Natural killer cell (primary cell): ENCODE measurements around the gene ACOT11. TPM values are rescaled to one million over a fixed set of nuclear protein-coding genes. Genes with fewer than 3 reads are reported as not detected.

Experiments
- ATAC-seq, 3 donors: fragments of 150-1000 bp in 2 of 3; fragments of 200-7000 bp in 1 of 3; cut with Tn5 transposase; 1 replicate in 1 of 3; 2 replicates in 2 of 3; pipeline ENCODE4 v1.10.0; 2021; ENCODE audit warnings: mild to moderate bottlenecking in 2 of 3, moderate library complexity in 2 of 3
- DNase-seq, 2 donors: peaks; one replicate each; pipeline versions ENCODE4 v3.0.0 to v3.0.0-alpha.2; 2013 to 2021; ENCODE audit warnings: mixed read lengths in 1 of 2
- H3K27ac ChIP-seq: one replicate; pipeline ENCODE4 v1.5.1; 2013; ENCODE audit warnings: mild to moderate bottlenecking, low read length
- H3K27me3 ChIP-seq: one replicate; pipeline ENCODE4 v1.6.1; 2013; ENCODE audit warnings: low read length; ENCODE audit not compliant: control insufficient read depth, insufficient read depth
- H3K36me3 ChIP-seq: one replicate; pipeline ENCODE4 v1.6.1; 2013; ENCODE audit warnings: low read length; ENCODE audit not compliant: control insufficient read depth, insufficient read depth
- H3K4me1 ChIP-seq: one replicate; pipeline ENCODE4 v1.6.1; 2013; ENCODE audit warnings: low read length; ENCODE audit not compliant: control insufficient read depth, insufficient read depth
- H3K4me3 ChIP-seq: one replicate; pipeline ENCODE4 v1.5.1; 2013; ENCODE audit warnings: low read length
- H3K9me3 ChIP-seq: one replicate; pipeline ENCODE4 v1.6.1; 2013; ENCODE audit warnings: low read length; ENCODE audit not compliant: control insufficient read depth, insufficient read depth
- H3K27ac Mint-ChIP-seq, 2 donors: one replicate each; pipeline ENCODE4 v1.8.0; 2022; ENCODE audit warnings: mild to moderate bottlenecking in 2 of 2, mixed read lengths in 2 of 2, moderate library complexity in 1 of 2
- H3K27me3 Mint-ChIP-seq, 2 donors: one replicate each; pipeline ENCODE4 v1.8.0; 2022; ENCODE audit warnings: low read depth in 2 of 2, mixed read lengths in 2 of 2
- H3K36me3 Mint-ChIP-seq: one replicate; pipeline ENCODE4 v1.8.0; 2022; ENCODE audit warnings: mixed read lengths
- H3K4me1 Mint-ChIP-seq, 2 donors: one replicate each; pipeline ENCODE4 v1.8.0; 2022; ENCODE audit warnings: mixed read lengths in 2 of 2
- H3K4me3 Mint-ChIP-seq: one replicate; pipeline ENCODE4 v1.8.0; 2022; ENCODE audit warnings: mild to moderate bottlenecking, moderate library complexity, mixed read lengths
- H3K9me3 Mint-ChIP-seq, 2 donors: one replicate each; pipeline ENCODE4 v1.8.0; 2022; ENCODE audit warnings: mixed read lengths in 2 of 2
- WGBS: methylation state at CpG from one replicate; pipeline ENCODE4 v1.1.7; 2013; ENCODE audit warnings: missing lambda C conversion rate; ENCODE audit not compliant: insufficient coverage; 5-methylcytosine and 5-hydroxymethylcytosine counted together
- intact Hi-C: fragments of 100-400 bp; cut with micrococcal nuclease; formaldehyde crosslinking; loops from one replicate; pipeline ENCODE4 v1.14.2; 2022
- total RNA-seq, 4 donors: library from RNA; stranded (reverse); fragments of 120-200 nt in 1 of 4; gene quantifications; one replicate each; pipeline versions ENCODE4 v1.2.3 to v1.2.4, GENCODE V29; 2013 to 2022
- TF ChIP-seq, protein P1 (sequence below): fragments of 200-600 bp; IDR thresholded peaks from one replicate; pipeline ENCODE4 v1.8.0; 2022; ENCODE audit warnings: antibody characterized with exemption

The ACOT11 gene
- total RNA-seq, 3 donors from 2014 or later (not counting 1 experiment from before 2014, with no cell fraction given) = 0.61 to 1.2 (median 0.85) TPM

DNA sequence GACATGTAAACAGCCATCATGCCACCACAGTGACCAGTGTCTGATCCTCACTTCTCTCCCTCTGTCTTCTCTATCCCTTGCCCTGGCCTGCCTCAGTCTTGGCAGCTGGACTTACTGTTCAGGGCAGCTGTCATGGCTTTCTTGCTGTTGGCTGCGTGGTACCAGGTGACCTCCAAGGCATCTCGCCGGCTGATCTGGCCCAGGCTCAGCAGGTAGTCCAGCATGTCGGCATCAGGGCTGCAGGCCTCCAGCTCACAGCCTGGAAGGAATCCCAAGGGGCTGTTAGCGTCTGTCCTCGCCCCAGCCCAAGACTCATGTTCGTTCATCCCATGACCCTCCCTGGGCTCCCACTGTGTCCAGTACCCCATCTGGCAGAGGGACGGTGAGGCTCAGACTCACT lies 71.7 kb downstream of the ACOT11 start:
- TF ChIP-seq, protein P1, sequence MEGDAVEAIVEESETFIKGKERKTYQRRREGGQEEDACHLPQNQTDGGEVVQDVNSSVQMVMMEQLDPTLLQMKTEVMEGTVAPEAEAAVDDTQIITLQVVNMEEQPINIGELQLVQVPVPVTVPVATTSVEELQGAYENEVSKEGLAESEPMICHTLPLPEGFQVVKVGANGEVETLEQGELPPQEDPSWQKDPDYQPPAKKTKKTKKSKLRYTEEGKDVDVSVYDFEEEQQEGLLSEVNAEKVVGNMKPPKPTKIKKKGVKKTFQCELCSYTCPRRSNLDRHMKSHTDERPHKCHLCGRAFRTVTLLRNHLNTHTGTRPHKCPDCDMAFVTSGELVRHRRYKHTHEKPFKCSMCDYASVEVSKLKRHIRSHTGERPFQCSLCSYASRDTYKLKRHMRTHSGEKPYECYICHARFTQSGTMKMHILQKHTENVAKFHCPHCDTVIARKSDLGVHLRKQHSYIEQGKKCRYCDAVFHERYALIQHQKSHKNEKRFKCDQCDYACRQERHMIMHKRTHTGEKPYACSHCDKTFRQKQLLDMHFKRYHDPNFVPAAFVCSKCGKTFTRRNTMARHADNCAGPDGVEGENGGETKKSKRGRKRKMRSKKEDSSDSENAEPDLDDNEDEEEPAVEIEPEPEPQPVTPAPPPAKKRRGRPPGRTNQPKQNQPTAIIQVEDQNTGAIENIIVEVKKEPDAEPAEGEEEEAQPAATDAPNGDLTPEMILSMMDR = no peak
- ATAC-seq (no peak), DNase-seq (no peak)
- Mint-ChIP-seq H3K36me3 (no peaks in the 10 kb centered on the region), H3K4me1 (no peaks in the 10 kb centered on the region), H3K9me3 (no peaks in the 10 kb centered on the region), H3K27ac (no peak overlapping the region), H3K27me3 (peaks cover 5 to 8% of the 10 kb centered on the region in 2 donors), H3K4me3 (no peak overlapping the region)
- H3K4me3 ChIP-seq = no peak overlapping the region
- intact Hi-C loops = no loop called here
- WGBS = 85% methylated on average over 8 of the region's 8 CpGs
- no peak overlapping the region for H3K27ac ChIP-seq
- H3K27me3 ChIP-seq = no peaks in the 10 kb centered on the region
- no peaks in the 10 kb centered on the region for H3K9me3 ChIP-seq
- H3K4me1 ChIP-seq = no peaks in the 10 kb centered on the region
- H3K36me3 ChIP-seq = no peaks in the 10 kb centered on the region

DNA sequence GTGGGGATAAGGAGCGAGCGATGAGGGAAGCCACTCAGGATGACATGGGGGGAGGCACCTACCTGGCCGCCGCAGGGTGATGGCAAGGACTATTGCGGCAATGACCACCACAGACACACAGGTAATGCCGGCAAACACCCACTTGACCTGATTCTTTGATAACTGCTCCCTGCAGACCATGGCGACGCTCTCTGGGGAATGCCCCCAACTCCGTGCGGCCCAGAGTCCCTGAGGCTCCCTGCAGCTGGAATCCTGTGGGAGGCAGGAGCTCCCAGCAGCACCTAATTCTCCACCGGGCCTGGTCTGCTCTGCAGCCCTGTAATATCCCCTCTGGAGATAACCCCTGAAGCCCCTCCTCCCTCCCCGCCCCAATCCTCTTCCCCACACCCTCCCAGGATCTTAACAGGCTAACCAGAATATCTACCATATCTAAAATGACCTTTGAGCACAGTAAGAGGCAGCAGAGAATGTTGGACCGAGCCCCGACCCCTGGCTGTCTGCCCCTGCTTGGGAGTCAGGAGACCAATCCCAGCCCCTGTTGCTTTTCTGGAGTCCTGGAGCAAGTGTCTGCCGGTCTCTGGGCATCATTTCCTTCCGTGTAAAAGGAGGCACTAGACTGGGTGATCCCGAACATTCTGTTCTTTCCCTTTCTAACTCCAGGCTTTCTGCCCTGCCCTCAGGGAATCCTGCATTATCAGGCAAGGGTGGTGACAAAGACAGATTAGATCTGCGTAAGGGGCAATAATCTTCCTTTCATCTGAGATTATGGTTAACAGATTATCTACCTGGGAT lies 75.4 kb downstream of the ACOT11 start, which contains the start of gene FAM151A:
Gene FAM151A (minus strand): TSS at position 310 of the 792 bp plus-strand sequence. CDS start 130 bp downstream, at position 180.
- Histone ChIP-seq H3K36me3 (no peaks in the 10 kb centered on the region), H3K27ac (no peak within 1 kb of the TSS), H3K4me1 (no peaks in the 10 kb centered on the region), H3K4me3 (no peak within 1 kb of the TSS), H3K9me3 (no peaks in the 10 kb centered on the region), H3K27me3 (no peaks in the 10 kb centered on the region)
- no peak within 1 kb of the TSS for H3K4me3 Mint-ChIP-seq
- intact Hi-C loops = no loop called here
- no peak for DNase-seq
- H3K9me3 Mint-ChIP-seq = no peaks in the 10 kb centered on the region
- TF ChIP-seq, protein P1 = no peak
- ATAC-seq = no peak
- WGBS = 90% methylated on average over 18 of the region's 18 CpGs
- H3K27me3 Mint-ChIP-seq = peaks cover 0 to 3% of the 10 kb centered on the region in 2 donors
- H3K36me3 Mint-ChIP-seq = no peaks in the 10 kb centered on the region
- H3K27ac Mint-ChIP-seq = no peak within 1 kb of the TSS
- no peaks in the 10 kb centered on the region for H3K4me1 Mint-ChIP-seq

DNA sequence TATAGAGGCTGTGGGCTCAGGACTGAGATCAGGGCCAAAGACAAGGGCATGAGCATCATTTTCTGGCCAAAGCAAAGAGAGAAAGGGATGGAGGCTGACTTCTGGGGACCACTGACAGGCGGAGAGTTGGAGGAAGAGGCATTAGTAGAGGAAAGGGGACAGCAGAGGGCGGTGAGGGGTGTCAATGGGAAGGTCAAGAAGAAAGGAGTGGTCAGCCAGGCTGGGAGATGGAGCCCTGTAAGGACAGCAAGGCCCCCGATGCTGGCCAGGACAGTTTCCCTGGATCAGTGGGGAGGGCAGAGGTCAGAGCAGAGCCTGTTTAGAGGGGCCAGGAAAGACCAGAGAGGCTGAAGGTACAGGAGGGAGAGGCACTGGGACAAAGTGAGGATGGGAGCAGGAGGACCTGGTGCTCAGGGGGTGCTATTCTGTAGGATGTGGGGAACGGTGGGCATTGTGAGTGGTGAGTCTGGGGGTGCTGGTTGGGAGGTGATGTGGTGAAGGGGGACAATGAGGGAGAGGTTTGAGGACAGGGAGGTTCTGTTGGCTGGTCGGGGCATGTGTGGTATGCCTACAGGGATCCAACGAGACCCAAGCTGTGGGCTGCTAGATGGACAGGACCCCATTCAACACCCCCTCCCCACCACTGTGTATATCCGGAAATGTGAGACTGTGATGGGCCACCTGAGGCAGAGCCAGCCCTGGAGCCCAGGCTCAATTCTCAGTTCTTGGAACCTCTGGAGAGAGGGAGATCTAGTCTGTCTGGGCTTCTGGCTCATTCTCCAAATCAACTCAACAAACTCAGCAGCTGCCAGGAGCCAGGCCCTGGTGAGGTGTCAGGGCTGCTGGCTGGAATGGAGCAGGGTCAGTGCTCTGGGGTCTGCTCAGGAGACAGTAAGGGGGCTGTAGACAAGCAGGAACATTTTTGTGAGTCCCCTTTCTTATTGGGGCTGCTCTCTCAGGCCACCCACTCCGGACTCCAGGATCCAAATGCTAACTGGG lies 76.7 kb downstream of the ACOT11 start:
- intact Hi-C loops = no loop called here
- Histone ChIP-seq H3K4me1 (no peaks in the 10 kb centered on the region), H3K27me3 (no peaks in the 10 kb centered on the region), H3K4me3 (no peak overlapping the region), H3K27ac (no peak overlapping the region), H3K9me3 (no peaks in the 10 kb centered on the region), H3K36me3 (no peaks in the 10 kb centered on the region)
- DNase-seq = no peak
- Mint-ChIP-seq H3K27me3 (peaks cover 0 to 3% of the 10 kb centered on the region in 2 donors), H3K4me3 (no peak overlapping the region), H3K36me3 (no peaks in the 10 kb centered on the region), H3K4me1 (no peaks in the 10 kb centered on the region), H3K9me3 (no peaks in the 10 kb centered on the region), H3K27ac (no peak overlapping the region)
- TF ChIP-seq, protein P1 = no peak
- 87% methylated on average over 6 of the region's 8 CpGs for WGBS
- no peak for ATAC-seq
